Mesendoderm (in vitro differentiated cells): ENCODE results near the gene NFILZ.
"Not testable (repeated sequence)": the region's sequence is repeated elsewhere in the genome, so short reads cannot be mapped to it uniquely, and the experiment has no call there.

Experiments
- DNase-seq: peaks from one replicate; pipeline ENCODE4 v3.0.0; 2013
- H2AK5ac ChIP-seq: 2 replicates; pipeline ENCODE4 v1.6.1; 2013; ENCODE audit warnings: low read length, inconsistent platforms
- H2BK120ac ChIP-seq: 2 replicates; pipeline ENCODE4 v1.6.1; 2013; ENCODE audit warnings: low read depth, mild to moderate bottlenecking, low read length, moderate library complexity, mixed read lengths
- H2BK15ac ChIP-seq: replicated peaks from 2 replicates; pipeline ENCODE4 v1.6.1; 2013; ENCODE audit warnings: low read depth, mild to moderate bottlenecking, moderate library complexity
- H2BK5ac ChIP-seq: 2 replicates; pipeline ENCODE4 v1.6.1; 2013; ENCODE audit warnings: low read length, inconsistent platforms
- H3K18ac ChIP-seq: 2 replicates; pipeline ENCODE4 v1.6.1; 2013; ENCODE audit warnings: mild to moderate bottlenecking, low read length, mixed read lengths
- H3K23ac ChIP-seq: one replicate; pipeline ENCODE4 v1.6.1; 2013; ENCODE audit warnings: low read length
- H3K27ac ChIP-seq: 2 replicates; pipeline ENCODE4 v1.5.1; 2013; ENCODE audit warnings: low read depth, mild to moderate bottlenecking, inconsistent platforms, low read length, moderate library complexity
- H3K27me3 ChIP-seq: 2 replicates; pipeline ENCODE4 v1.6.1; 2013; ENCODE audit warnings: low read length, control low read depth, mild to moderate bottlenecking, inconsistent platforms; ENCODE audit not compliant: insufficient read depth, poor library complexity
- H3K36me3 ChIP-seq: 2 replicates; pipeline ENCODE4 v1.6.1; 2013; ENCODE audit warnings: low read length, inconsistent platforms; ENCODE audit not compliant: control insufficient read depth, insufficient read depth
- H3K4ac ChIP-seq: one replicate; pipeline ENCODE4 v1.6.1; 2013; ENCODE audit warnings: low read depth, mild to moderate bottlenecking, low read length, moderate library complexity
- H3K4me1 ChIP-seq: 2 replicates; pipeline ENCODE4 v1.6.1; 2013; ENCODE audit warnings: low read depth, low read length, inconsistent platforms; ENCODE audit not compliant: control insufficient read depth
- H3K4me2 ChIP-seq: 2 replicates; pipeline ENCODE4 v1.6.1; 2013; ENCODE audit warnings: low read length
- H3K4me3 ChIP-seq: 2 replicates; pipeline ENCODE4 v1.5.1; 2013; ENCODE audit warnings: mild to moderate bottlenecking, low read length
- H3K56ac ChIP-seq: one replicate; pipeline ENCODE4 v1.6.1; 2013; ENCODE audit warnings: low read length
- H3K79me1 ChIP-seq: 2 replicates; pipeline ENCODE4 v1.6.1; 2013; ENCODE audit warnings: low read length, inconsistent platforms
- H3K79me2 ChIP-seq: 2 replicates; pipeline ENCODE4 v1.6.1; 2013; ENCODE audit warnings: mild to moderate bottlenecking, low read length; ENCODE audit not compliant: control insufficient read depth, insufficient read depth
- H3K9ac ChIP-seq: 2 replicates; pipeline ENCODE4 v1.6.1; 2013; ENCODE audit warnings: low read length, inconsistent platforms
- H4K5ac ChIP-seq: one replicate; pipeline ENCODE4 v1.6.1; 2013; ENCODE audit warnings: low read length
- H4K8ac ChIP-seq: one replicate; pipeline ENCODE4 v1.6.1; 2013; ENCODE audit warnings: low read depth, mild to moderate bottlenecking, control low read depth, low read length, moderate library complexity
- WGBS: extraction: QIAGEN DNeasy Blood & Tissue Kit; methylation state at CpG from one replicate; pipeline ENCODE4 v1.1.7; 2013; ENCODE audit warnings: low lambda C conversion rate, missing lambda C conversion rate; ENCODE audit not compliant: insufficient coverage; ENCODE audit errors: extremely low coverage; 5-methylcytosine and 5-hydroxymethylcytosine counted together

The NFILZ gene

GRCh38 chr19:8635422-8635821 is 5.0 kb downstream of the NFILZ start:
- no peak overlapping the region for H2BK120ac ChIP-seq
- WGBS: no CpG with 5 or more reads among the region's 8 CpGs
- H3K9ac ChIP-seq: no peak overlapping the region
- no peak overlapping the region for H3K27ac ChIP-seq
- no peak overlapping the region for H2BK15ac ChIP-seq
- DNase-seq: no peak
- H3K23ac ChIP-seq: no peak overlapping the region
- no peak overlapping the region for H3K4me2 ChIP-seq
- no peak overlapping the region for H3K4me3 ChIP-seq
- H4K8ac ChIP-seq: no peak overlapping the region
- H3K4me1 ChIP-seq: no peaks in the 10 kb centered on the region
- no peak overlapping the region for H3K56ac ChIP-seq
- no peaks in the 10 kb centered on the region for H3K79me1 ChIP-seq
- H4K5ac ChIP-seq: no peak overlapping the region
- H3K79me2 ChIP-seq: no peaks in the 10 kb centered on the region
- H3K4ac ChIP-seq: no peak overlapping the region
- no peak overlapping the region for H2BK5ac ChIP-seq
- H3K18ac ChIP-seq: no peak overlapping the region
- H3K27me3 ChIP-seq: no peaks in the 10 kb centered on the region
- H2AK5ac ChIP-seq: no peak overlapping the region
- H3K36me3 ChIP-seq: no peaks in the 10 kb centered on the region

GRCh38 chr19:8637070-8637469 is 6.6 kb downstream of the NFILZ start:
- H3K18ac ChIP-seq, H3K4ac ChIP-seq, H3K4me3 ChIP-seq, H3K27ac ChIP-seq, DNase-seq, H3K4me2 ChIP-seq, H3K36me3 ChIP-seq, H2BK5ac ChIP-seq, H2AK5ac ChIP-seq, H3K79me1 ChIP-seq, H3K79me2 ChIP-seq, H3K9ac ChIP-seq, H3K4me1 ChIP-seq, H3K56ac ChIP-seq, H3K23ac ChIP-seq, H4K8ac ChIP-seq, H3K27me3 ChIP-seq, H4K5ac ChIP-seq, H2BK15ac ChIP-seq, H2BK120ac ChIP-seq: not testable (repeated sequence)
- WGBS: no CpG with 5 or more reads among the region's 4 CpGs

- WGBS: no CpG with 5 or more reads among the region's 21 CpGs
- no peaks in the 10 kb centered on the region for H3K36me3 ChIP-seq
- H3K4ac ChIP-seq: no peak overlapping the region
- H4K5ac ChIP-seq: no peak overlapping the region
- no peak overlapping the region for H3K23ac ChIP-seq
- H3K27me3 ChIP-seq: no peaks in the 10 kb centered on the region
- no peak overlapping the region for H3K4me2 ChIP-seq
- no peak overlapping the region for H3K18ac ChIP-seq
- no peak for DNase-seq
- H3K27ac ChIP-seq: no peak overlapping the region
- no peaks in the 10 kb centered on the region for H3K79me1 ChIP-seq
- H2AK5ac ChIP-seq: no peak overlapping the region
- H3K79me2 ChIP-seq: no peaks in the 10 kb centered on the region
- H2BK15ac ChIP-seq: no peak overlapping the region
- H3K4me3 ChIP-seq: no peak overlapping the region
- H3K56ac ChIP-seq: no peak overlapping the region
- H2BK120ac ChIP-seq: no peak overlapping the region
- H2BK5ac ChIP-seq: no peak overlapping the region
- H4K8ac ChIP-seq: no peak overlapping the region
- H3K9ac ChIP-seq: no peak overlapping the region
- H3K4me1 ChIP-seq: no peaks in the 10 kb centered on the region
Observed at GRCh38 chr19:8638078-8638619, 7.7 kb downstream of the NFILZ start.

GRCh38 chr19:8639821-8640401 is 9.5 kb downstream of the NFILZ start:
- Histone ChIP-seq H3K4me2 (no peak overlapping the region), H3K27me3 (no peaks in the 10 kb centered on the region), H4K8ac (no peak overlapping the region), H3K56ac (no peak overlapping the region), H3K27ac (no peak overlapping the region), H2BK15ac (no peak overlapping the region), H3K4me3 (no peak overlapping the region), H3K79me2 (no peaks in the 10 kb centered on the region), H4K5ac (no peak overlapping the region), H3K4me1 (no peaks in the 10 kb centered on the region), H2AK5ac (no peak overlapping the region), H3K18ac (no peak overlapping the region), H3K79me1 (no peaks in the 10 kb centered on the region), H3K36me3 (no peaks in the 10 kb centered on the region), H3K4ac (no peak overlapping the region), H3K9ac (no peak overlapping the region), H2BK120ac (no peak overlapping the region), H2BK5ac (no peak overlapping the region), H3K23ac (no peak overlapping the region)
- WGBS: no CpG with 5 or more reads among the region's 8 CpGs
- DNase-seq: no peak

GRCh38 chr19:8640402-8641004 is 10.1 kb downstream of the NFILZ start:
- no peaks in the 10 kb centered on the region for H3K27me3 ChIP-seq
- no peak overlapping the region for H3K23ac ChIP-seq
- H2BK5ac ChIP-seq: no peak overlapping the region
- no peak overlapping the region for H3K18ac ChIP-seq
- no peak overlapping the region for H3K27ac ChIP-seq
- no peak for DNase-seq
- H3K79me2 ChIP-seq: no peaks in the 10 kb centered on the region
- H2BK15ac ChIP-seq: no peak overlapping the region
- no peaks in the 10 kb centered on the region for H3K79me1 ChIP-seq
- no peak overlapping the region for H2AK5ac ChIP-seq
- H3K4ac ChIP-seq: no peak overlapping the region
- no peak overlapping the region for H3K56ac ChIP-seq
- no peaks in the 10 kb centered on the region for H3K4me1 ChIP-seq
- H3K4me2 ChIP-seq: no peak overlapping the region
- H4K5ac ChIP-seq: no peak overlapping the region
- WGBS: no CpG with 5 or more reads among the region's 12 CpGs
- H3K36me3 ChIP-seq: no peaks in the 10 kb centered on the region
- H2BK120ac ChIP-seq: no peak overlapping the region
- H3K4me3 ChIP-seq: no peak overlapping the region
- H3K9ac ChIP-seq: no peak overlapping the region
- no peak overlapping the region for H4K8ac ChIP-seq
